ENCODE results near the gene ADISSP.

DNA sequence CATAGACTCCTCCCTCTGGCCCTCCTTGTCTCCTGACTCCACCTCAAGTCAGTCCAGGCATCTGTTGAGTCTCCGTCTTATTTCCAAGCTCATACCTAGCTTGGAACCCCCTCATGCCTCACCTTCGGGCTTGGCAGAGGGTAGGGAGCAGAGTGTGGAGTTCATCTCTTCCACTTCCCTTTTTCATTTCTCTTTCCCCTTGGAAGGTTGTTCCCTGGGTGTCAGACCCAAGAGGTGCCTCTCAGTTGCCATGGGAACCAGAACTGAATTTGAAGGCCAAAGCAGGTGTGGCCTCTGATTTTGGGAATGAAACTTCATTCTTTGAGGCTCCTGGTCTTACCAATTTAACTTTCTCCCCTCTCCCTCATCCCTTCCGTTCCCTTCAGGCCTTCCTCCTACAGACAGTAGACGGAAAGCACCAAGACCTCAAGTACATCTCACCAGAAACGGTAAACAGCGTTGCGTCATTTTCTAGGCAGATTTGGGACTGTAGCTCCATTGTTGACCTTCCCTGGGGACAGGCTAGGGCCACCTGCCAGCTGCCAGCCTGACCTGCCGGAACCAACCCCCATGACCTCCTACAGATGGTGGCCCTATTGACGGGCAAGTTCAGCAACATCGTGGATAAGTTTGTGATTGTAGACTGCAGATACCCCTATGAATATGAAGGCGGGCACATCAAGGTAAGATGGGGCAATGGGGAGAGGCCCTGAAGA, 35.1 kb upstream of the ADISSP start:
- TF ChIP-seq ZFP69B (tag by site-specific recombination; IDR thresholded peaks at IDR 0.05) (no peak), HOXA7 (CRISPR knock-in tag; IDR thresholded peaks at IDR 0.05; ENCODE audit: borderline replicate concordance) (no peak), ZNF747 (tag by site-specific recombination; IDR thresholded peaks at IDR 0.05) (no peak), ZBTB1 (tag by site-specific recombination; IDR thresholded peaks at IDR 0.05) (no peak), ZNF324 (tag by site-specific recombination; IDR thresholded peaks at IDR 0.05) (no peak), ZNF133 (tag by site-specific recombination; IDR thresholded peaks at IDR 0.05) (no peak)
- TF ChIP-seq, protein P1, sequence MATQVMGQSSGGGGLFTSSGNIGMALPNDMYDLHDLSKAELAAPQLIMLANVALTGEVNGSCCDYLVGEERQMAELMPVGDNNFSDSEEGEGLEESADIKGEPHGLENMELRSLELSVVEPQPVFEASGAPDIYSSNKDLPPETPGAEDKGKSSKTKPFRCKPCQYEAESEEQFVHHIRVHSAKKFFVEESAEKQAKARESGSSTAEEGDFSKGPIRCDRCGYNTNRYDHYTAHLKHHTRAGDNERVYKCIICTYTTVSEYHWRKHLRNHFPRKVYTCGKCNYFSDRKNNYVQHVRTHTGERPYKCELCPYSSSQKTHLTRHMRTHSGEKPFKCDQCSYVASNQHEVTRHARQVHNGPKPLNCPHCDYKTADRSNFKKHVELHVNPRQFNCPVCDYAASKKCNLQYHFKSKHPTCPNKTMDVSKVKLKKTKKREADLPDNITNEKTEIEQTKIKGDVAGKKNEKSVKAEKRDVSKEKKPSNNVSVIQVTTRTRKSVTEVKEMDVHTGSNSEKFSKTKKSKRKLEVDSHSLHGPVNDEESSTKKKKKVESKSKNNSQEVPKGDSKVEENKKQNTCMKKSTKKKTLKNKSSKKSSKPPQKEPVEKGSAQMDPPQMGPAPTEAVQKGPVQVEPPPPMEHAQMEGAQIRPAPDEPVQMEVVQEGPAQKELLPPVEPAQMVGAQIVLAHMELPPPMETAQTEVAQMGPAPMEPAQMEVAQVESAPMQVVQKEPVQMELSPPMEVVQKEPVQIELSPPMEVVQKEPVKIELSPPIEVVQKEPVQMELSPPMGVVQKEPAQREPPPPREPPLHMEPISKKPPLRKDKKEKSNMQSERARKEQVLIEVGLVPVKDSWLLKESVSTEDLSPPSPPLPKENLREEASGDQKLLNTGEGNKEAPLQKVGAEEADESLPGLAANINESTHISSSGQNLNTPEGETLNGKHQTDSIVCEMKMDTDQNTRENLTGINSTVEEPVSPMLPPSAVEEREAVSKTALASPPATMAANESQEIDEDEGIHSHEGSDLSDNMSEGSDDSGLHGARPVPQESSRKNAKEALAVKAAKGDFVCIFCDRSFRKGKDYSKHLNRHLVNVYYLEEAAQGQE (tag by site-specific recombination; IDR thresholded peaks at IDR 0.05): no peak
- TF ChIP-seq, protein P2, sequence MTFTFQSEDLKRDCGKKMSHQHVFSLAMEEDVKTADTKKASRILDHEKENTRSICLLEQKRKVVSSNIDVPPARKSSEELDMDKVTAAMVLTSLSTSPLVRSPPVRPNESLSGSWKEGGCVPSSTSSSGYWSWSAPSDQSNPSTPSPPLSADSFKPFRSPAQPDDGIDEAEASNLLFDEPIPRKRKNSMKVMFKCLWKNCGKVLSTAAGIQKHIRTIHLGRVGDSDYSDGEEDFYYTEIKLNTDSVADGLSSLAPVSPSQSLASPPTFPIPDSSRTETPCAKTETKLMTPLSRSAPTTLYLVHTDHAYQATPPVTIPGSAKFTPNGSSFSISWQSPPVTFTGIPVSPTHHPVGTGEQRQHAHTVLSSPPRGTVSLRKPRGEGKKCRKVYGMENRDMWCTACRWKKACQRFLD (tag by site-specific recombination; IDR thresholded peaks at IDR 0.05): no peak
- TF ChIP-seq, protein P3, sequence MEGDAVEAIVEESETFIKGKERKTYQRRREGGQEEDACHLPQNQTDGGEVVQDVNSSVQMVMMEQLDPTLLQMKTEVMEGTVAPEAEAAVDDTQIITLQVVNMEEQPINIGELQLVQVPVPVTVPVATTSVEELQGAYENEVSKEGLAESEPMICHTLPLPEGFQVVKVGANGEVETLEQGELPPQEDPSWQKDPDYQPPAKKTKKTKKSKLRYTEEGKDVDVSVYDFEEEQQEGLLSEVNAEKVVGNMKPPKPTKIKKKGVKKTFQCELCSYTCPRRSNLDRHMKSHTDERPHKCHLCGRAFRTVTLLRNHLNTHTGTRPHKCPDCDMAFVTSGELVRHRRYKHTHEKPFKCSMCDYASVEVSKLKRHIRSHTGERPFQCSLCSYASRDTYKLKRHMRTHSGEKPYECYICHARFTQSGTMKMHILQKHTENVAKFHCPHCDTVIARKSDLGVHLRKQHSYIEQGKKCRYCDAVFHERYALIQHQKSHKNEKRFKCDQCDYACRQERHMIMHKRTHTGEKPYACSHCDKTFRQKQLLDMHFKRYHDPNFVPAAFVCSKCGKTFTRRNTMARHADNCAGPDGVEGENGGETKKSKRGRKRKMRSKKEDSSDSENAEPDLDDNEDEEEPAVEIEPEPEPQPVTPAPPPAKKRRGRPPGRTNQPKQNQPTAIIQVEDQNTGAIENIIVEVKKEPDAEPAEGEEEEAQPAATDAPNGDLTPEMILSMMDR (tag by site-specific recombination; IDR thresholded peaks at IDR 0.05): no peak
